ENCODE results near the gene RING1.

GRCh38 chr6:33160728-33161344 is 47.5 kb upstream of the RING1 start:
- TF ChIP-seq CTCF (conservative IDR thresholded peaks at IDR 0.05; ENCODE audit: low read depth in 2 of 2) (no peak), POLR2AphosphoS5 (IDR thresholded peaks at IDR 0.05; ENCODE audit: low read depth) (no peak), EZH2 (IDR thresholded peaks at IDR 0.05; ENCODE audit: low read depth, unreplicated experiment) (no peak), ZNF331 (CRISPR knock-in tag; IDR thresholded peaks at IDR 0.05; ENCODE audit: low read depth) (no peak), REST (IDR thresholded peaks at IDR 0.05; ENCODE audit: unreplicated experiment) (no peak)

All from GM23338 (cell line).